GM21619 (cell line): ENCODE results near the gene L3MBTL2.
"Not testable (repeated sequence)": the region's sequence is repeated elsewhere in the genome, so short reads cannot be mapped to it uniquely, and the experiment has no call there.

Experiments
- ATAC-seq: cut with Tn5 transposase; IDR thresholded peaks from one replicate; pipeline ENCODE4 v1.9.1; 2021; ENCODE audit not compliant: unreplicated experiment

L3MBTL2 gene

DNA sequence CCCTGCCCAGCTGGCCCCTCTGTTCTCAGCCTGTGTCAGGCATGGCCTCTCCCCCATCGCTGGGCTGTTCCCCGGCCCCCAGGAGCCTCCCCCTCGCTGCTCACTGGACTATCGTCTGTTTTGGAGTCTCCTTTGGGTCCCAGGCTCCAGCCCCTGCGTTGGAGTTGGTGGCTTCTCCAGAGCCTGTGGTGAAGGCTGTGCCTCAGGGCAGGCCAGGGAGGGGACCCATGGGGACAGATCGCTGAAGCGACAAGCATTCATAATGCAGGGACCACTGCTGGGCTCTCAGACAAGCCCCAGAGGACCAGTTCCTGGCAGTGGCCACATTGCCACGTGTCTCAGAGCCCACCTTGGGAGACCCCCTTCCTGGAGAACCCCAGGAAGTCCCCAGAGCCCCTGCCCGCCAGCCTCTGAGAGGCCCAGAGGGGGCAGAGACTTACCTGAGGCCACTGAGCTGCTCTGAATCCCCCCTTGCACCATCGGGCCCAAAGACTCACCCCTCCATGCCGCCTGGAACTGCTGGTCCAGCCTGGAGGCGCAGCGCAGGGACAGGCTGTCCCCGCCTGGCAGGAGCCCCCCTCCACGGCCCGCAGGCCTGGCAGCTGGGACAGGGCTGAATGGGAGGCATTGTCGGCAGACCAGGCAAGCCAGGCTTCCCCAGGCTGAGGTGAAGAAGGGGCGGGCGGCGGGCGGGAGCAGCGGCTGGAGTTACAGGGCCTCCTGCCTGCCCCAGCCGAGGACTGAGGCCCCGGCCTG, 35.4 kb downstream of the L3MBTL2 start, which contains the start of gene CHADL:
TSS of gene CHADL (minus strand) at position 555 of the 756 bp plus-strand sequence. CDS start at position 505, 50 bp downstream.
- ATAC-seq: no peak

DNA sequence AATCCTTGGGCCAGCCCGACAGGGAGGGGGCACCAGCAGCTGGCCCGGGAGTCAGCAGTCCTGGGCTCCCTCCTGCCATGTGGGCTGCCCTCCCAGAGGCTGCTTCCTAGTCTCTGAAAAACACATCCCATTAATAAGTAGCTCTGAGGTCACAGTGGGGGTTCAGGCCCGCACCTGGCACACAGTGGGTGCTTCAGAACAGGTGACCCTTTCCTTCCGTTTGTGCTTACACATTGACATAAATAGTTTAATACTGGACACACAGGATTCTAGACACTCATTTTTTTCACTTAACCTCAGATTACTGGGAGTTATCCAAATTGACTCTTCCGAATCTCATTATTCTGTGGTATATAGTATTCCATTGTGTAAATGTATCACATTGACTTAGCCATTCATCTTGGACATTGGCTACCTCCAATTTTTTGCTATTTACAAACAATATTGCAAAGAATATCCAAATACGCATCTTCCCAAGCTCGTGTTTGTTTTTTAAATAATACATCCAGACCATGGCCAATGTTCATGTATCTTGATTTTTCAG, 36.1 kb downstream of the L3MBTL2 start:
- ATAC-seq: no peak

DNA sequence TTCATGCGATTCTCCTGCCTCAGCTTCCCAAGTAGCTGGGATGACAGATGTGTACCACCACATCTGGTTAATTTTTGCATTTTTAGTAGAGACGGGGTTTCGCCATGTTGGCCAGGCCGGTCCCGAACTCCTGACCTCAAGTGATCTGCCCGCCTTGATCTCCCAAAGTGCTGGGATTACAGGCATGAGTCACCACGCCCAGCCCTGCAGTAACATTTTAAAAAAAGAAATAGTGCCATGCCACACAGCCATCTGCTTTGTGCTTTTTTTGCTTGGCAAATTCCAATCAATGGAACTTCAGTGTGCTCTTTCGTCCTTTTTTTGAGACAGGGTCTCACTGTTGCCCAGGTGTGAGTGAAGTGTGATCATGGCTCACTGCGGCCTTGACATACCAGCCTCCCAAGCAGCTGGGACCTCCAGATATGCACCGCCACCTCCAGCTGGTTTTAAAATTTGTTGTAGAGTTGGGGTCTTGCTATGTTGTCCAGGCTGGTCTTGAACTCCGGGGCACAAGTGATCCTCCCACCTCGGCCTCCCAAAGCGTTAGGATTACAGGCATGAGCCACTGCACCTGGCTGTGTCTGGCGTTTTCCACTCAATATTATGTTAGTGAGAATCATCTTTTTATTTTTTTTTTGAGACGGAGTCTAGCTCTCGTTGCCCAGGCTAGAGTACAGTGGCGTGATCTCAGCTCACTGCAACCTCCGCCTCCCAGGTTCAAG, 37.4 kb downstream of the L3MBTL2 start:
- ATAC-seq: no peak

DNA sequence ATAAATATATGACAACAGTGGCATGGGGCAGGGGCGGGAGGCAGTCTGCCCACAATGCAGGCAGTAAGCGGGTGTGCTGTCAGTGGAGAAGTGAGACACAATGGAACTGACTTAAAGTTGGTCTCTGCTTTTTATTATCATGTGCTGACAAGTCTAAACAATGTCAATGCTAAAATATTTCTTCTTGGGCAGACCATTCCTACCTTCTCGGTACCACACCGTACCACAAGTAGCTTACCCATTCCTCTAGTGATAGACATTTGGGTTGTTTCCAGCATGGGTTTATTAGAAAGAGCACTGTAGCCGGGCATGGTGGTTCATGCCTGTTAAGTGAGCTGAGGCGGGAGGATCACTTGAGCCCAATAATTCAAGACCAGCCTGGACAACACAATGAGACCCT, 38.2 kb downstream of the L3MBTL2 start:
- ATAC-seq: no peak

DNA sequence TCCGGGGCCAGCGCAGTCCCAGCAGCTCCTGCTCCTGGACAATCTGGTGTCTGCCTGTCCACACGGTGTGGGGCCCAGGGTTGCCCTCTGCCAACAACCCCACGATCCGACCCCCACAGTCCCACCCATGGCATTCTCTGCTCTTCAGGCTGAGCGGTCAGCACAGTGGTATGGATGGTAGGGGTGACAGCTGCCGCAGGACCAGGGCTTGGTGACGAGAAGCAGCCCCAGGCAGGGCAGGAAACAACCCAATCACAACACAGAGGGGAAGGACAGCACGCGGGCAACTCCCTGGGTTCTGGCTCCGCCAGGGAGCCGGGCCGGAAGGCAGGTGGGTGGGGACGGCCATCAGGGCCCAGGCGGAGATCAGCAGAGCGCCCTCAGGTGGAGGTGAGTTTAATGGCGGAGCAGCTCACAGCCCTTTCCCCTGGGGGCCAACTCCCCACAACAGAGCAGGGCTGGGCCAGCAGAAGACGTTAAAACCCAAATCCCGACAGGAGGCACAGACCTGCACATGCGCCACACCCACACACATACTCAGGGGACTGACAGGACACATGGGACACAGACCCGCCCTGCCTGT, 40.9 kb downstream of the L3MBTL2 start:
- no peak for ATAC-seq

DNA sequence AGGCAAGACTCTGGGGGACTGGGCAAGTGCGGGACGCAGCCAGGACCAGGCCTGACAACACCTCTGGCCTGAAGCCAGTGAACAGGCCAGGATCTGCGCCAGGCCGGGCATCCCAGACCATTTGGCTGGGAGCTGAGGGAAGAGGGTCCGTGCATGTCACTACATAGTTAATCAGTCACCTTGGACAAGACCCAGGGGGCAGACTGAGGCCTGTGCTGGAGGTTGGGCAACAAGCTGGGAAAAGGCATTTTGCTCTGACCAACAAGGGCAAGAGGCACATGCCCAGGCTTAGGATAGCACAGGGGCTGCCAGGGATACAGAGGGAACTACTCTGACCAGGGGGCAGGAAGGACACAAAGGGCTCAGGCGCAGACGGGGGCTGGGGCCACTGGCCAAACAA, 42.6 kb downstream of the L3MBTL2 start:
- no peak for ATAC-seq

DNA sequence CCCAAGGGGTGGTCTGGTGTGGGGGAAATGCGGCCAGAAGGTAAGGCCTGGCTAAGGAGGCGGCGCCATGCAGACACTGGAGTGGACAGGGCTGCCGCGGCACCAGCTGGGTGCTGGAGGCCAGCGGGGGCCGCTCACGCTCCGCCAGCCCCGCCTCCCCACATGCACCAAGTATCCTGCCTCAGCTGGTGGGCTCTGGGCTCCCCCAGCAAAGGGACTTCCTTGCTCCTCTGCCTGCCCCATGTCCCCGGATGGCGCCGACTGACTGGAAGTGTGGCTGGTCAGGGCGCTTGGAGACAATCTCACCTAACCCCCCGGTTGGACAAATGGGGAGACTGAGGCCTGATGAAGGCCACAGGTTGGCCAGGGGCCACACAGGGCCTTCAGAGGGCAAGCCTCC, 43.2 kb downstream of the L3MBTL2 start:
- no peak for ATAC-seq

DNA sequence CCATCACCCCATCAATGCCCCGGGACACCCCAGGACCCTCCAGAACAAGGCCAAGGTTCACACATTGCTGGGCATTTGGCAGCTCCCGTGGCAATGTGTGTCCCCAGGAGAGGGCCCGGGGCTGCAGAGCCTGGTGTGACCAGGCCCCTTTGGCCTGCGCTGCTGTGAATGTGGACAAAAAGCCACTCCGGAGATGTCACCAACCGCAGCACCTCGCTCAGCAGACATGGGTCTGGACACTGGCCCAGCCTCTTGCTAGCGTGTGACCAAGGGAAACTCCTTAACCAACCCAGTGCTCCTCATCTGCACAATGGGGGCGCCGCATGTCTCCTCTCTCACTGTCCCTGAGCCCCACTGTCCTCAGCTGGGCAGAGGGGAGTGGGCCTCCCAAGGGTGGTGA, 43.6 kb downstream of the L3MBTL2 start:
- no peak for ATAC-seq

DNA sequence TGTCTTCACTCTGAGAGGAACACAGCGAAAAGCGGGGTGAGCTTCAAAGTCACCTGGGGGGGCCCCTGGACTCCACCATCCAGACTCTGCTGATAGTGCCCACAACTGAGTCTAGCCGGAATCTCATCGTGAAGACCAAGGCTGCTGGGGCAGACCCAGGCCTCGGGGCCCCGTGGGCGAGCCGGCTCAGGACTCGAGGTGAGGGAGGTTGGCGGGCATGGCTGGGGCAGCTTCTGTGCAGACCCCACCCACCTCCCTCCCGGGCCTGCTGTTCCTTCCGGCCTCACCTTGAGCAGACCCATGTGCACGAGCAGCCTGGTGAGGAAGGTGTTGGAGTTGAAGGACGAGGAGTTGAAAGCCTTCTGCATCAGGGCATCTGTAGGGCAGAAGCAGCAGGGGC, 44.3 kb downstream of the L3MBTL2 start:
- no peak for ATAC-seq

DNA sequence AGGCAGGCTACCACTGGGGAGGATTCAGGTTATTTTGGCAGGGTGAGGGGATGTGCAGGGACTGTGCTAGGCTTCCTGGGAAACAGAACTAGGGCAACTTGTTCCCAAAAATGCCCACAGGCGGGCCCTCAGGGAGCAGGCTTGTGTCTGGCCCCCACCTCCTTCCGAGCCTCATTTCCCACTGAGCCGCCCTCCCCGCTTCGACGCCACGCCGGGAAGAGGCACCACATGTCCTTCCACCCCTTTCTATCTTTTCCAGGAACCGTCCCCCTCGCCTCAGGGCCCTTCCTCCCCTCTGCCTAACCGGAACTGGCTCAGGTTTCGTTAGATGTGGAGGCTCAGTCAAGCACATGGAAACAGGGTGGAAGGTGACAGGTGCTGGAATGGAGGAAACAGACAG, 45.0 kb downstream of the L3MBTL2 start:
- no peak for ATAC-seq

DNA sequence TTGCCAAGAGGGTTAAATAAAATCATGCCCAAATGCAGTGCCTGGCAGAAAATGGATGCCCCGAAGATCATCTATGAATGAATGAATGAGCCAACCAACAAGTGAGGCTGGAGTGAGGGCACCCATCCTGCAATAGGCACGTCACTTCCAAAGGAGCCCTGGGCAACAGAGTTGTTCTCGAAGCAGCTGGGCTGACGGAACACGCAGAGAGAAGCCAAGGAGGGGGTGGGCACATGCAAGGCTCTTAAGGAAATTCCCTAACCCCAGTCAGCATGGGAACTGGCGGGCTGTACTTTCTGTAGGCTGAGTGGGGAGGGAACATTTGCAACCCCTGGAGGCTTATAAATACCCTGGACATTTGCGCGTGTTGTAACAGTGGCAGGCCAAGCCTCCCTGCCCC, 47.3 kb downstream of the L3MBTL2 start:
- no peak for ATAC-seq

DNA sequence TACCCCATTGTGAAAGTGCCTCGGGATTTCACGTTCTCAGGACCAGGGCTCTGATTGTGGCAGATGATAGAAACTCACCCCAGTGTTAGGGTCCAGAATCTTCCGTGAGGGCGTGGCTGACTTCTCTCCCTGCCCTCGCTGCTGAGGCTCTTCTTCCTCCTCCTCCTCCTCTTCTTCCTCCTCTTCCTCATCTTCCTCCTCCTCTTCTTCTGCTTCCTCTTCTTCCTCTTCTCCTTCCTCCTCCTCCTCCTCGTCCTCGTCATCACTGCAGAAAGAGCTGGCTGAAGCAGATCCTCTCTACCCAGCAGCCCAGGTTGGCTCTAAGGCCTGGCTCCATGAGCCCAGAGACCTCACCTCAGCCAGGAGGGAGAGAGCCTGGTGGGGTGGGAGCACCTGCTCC, 49.1 kb downstream of the L3MBTL2 start:
- ATAC-seq: no peak

DNA sequence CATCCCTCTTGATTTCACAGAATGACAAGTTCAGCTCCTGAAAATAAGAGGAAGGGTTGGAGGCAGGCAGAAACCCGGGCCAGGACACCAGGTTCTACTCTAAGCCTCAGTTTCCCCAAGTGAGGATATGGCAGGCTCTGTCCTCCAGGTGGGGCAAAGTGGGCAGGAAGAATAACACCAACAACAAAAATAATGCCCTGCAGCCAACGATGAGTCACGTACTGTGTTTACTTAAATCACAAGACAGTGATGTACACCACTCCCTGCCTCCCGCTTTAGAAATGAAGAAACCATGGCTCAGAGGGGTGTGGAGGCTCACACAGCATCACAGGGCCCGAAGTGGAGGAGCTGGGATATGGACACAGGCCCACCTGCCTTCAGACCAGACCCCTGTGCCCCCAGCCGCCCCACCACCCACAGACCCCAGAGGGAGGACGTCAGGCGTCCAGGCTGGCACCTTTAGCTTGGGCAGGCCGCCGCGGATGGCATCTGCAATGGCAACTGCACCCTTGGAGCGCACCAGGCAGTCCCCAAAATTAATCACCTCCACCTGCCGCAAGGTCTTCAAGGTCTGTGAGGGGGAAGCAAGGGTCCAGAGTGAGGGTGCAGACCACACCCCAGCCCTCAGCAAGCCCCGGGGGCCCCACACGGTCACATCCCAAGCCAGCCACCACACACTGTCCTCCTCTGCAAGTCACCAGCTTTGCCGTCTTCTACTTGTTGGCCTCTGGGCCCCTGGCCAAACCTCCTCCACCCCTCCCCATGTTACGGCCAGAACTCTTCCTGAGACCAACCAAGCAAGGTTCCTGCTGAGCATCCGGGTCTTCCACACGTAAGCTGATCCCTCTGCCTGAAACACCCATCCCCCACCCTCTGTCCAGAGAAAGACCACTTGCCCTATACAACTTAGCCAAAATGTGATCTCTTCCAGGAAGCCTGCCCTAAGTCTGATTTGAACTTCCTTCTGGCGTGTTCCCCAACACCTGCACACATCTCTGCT, 51.4 kb downstream of the L3MBTL2 start:
- no peak for ATAC-seq

DNA sequence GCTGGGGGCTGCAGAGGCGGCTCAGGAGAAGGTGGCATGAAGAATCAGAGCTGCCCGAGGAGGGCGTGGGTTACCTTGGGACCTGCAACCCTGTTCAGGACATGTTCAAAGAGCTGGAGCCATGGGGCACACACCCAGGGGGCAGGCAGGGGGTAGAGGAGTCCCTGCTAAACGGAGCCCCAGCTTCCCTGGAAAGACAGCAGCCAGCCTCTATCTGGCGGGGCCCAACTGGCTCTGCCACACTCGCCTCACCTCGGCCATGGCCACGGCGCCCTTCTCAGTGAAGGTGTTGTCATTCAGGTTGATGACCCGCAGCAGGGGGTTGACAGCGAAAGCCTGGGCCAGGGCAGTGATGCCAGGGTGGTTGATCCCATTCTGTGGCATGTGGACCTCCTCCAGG, 52.6 kb downstream of the L3MBTL2 start:
- no peak for ATAC-seq

DNA sequence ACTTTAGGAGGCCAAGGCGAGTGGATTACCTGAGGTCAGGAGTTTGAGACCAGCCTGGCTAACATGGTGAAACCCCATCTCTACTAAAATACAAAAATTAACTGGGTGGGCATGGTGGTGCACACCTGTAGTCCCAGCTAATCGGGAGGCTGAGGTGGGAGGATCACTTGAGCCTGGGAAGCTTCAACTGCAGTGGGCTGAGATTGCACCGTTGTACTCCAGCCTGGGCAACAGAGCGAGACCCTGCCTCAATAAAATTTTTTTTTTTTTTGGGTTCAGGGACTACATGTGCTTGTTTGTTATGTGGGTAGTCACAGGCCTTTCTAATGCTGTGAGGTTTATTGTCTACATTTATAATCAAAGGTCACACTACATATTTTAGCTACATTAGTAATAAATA, 54.6 kb downstream of the L3MBTL2 start:
- not testable (repeated sequence) for ATAC-seq

DNA sequence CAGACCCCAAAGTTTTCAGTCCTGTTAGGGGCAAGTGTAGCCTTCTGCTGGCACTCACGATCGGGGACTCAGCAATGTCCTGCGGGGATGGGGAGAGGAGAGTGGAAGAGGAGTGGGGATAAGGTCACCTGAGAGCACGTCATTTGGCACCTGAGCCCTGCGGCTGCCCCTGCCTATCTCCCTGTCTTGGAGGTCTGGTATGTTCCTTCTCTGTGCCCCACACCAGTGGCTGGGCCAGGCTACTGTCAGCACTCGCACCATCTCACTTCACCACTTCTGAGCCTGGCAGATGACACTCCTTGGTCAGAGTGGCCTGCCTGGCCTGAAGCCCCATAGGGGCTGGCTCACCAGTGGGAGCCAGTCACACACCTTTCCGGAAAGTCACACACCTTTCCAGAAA, 55.8 kb downstream of the L3MBTL2 start:
- ATAC-seq: no peak

DNA sequence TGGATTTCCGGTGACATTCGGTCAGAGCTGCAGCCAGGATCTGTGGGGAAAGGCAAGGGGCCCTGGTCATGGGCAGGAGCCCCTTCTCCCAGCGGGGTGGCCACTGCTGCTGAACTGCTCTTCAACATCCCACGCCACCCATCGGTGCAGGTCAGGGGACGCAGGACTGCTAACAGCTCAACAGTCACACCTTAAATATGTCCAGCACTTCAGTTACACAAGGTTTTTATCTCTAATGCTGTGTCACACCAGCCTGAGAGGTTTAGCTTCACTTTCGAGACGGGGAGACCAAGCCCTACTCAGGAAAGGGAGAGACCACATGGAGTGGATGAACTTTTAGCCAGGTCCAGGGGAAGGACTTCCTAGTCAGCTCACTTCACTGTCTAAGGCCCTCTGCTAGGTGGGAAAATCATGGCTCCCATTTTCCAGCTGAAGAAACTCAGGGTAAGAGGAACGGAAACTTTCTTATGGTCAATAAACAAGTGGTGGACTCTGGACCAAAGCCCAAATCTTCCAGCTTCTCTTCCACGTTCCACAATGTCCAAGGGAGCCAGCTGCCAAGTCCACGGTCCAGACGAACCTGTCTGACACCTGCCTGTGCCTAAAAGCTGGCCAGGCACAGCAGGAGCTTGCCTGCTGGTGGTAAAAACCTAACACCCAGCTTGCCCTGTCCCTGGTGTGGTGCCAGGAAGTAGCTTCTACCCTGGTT, 56.6 kb downstream of the L3MBTL2 start:
- no peak for ATAC-seq

DNA sequence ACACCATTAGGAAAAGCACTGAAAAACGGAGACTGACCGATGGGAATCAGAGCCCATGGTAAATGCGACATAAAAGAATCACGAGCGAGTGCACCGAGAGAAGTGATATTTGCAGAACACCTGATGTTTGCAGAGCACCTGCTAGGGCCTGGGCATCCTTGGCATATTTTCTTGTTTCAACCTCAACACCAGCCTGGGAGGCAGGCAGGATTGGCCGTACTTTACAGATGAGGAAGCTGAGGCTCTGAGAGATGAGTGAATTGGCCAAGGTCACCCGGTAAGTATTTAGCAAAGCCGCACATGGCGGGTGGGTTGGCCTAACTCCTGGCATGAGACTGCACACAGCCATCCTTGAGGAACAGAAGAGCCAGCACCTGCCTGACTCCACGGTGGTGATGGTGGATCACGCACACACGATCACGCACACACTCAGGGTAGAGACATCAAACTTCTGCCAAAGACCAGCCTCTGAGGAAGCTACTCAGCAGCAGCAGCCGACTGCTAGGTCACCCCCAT, 57.2 kb downstream of the L3MBTL2 start:
- ATAC-seq: no peak

DNA sequence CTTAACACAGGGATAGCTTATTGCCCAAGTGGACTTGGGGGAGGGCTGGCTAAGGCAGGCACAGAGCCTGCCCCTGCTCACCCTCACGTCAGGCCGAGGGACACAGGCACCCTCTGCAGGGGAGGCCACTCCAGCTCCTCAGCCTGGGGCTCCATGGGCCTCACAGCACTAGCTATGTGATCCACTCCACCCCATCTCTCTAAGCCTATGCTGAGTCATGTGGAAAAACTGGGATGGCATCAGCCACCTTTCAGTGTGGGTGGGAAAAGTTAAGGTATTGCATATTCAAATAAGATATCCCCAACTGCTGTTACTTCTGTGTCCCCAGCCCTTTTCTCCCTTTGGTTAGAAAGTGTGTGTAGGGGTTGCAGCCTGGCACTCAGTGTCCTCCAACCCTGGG, 58.6 kb downstream of the L3MBTL2 start:
- no peak for ATAC-seq

DNA sequence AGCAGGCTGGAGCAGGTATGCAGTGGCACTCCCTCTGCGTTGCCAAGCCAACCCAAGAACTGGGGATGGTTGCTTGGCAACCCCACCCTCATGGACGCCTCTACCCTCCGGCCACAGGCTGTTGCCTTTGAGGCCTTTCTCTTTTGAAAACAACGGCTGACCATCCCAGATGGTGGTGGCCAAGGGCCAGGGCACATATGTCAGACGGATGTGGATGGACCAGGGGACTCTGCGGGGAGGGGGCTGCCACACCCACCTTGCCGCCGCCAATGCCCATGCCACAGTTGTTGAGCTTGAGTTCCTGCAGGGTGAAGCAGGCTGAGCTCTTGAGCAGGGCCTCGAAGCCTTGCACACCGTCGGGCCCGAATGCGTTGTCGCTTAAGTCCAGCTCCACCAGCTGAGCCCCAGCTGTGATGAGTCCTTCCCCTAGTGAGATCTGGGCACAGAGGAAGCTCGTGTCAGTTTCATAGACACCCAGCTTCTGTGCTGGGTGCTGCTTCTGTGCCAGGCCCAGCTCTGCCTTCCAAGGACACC, 59.4 kb downstream of the L3MBTL2 start:
- ATAC-seq: no peak
